Stimulated activated naive B cell treated with anti-CD40 and anti-IgM and Interleukin-4, amounts not matched to agents 10 μg/mL and 1 μg/mL and 100 μg/mL, for 72 hours (primary cell): ENCODE results near the gene LRRTM3.

Source experiments
- ATAC-seq, 2 donors: fragments of 150-1000 bp; cut with Tn5 transposase; replicated peaks; 2 replicates each; pipeline ENCODE4 v1.10.0; 2021; ENCODE audit warnings: moderate library complexity in 1 of 2
- DNase-seq: peaks from one replicate; pipeline ENCODE4 v3.0.0; 2021
- H3K27ac Mint-ChIP-seq: one replicate; pipeline ENCODE4 v1.8.0; 2022; ENCODE audit warnings: mild to moderate bottlenecking, mixed read lengths
- H3K27me3 Mint-ChIP-seq, 2 donors: one replicate each; pipeline ENCODE4 v1.8.0; 2022; ENCODE audit warnings: mixed read lengths in 2 of 2
- H3K36me3 Mint-ChIP-seq, 2 donors: one replicate each; pipeline ENCODE4 v1.8.0; 2022; ENCODE audit warnings: mixed read lengths in 2 of 2, mild to moderate bottlenecking in 1 of 2
- H3K4me1 Mint-ChIP-seq, 2 donors: one replicate each; pipeline ENCODE4 v1.8.0; 2022; ENCODE audit warnings: mixed read lengths in 2 of 2, mild to moderate bottlenecking in 1 of 2
- H3K4me3 Mint-ChIP-seq, 2 donors: one replicate each; pipeline ENCODE4 v1.8.0; 2022; ENCODE audit warnings: mild to moderate bottlenecking in 2 of 2, mixed read lengths in 2 of 2, moderate library complexity in 1 of 2
- H3K9me3 Mint-ChIP-seq, 2 donors: one replicate each; pipeline ENCODE4 v1.8.0; 2022; ENCODE audit warnings: mixed read lengths in 2 of 2, mild to moderate bottlenecking in 1 of 2

LRRTM3 gene

DNA sequence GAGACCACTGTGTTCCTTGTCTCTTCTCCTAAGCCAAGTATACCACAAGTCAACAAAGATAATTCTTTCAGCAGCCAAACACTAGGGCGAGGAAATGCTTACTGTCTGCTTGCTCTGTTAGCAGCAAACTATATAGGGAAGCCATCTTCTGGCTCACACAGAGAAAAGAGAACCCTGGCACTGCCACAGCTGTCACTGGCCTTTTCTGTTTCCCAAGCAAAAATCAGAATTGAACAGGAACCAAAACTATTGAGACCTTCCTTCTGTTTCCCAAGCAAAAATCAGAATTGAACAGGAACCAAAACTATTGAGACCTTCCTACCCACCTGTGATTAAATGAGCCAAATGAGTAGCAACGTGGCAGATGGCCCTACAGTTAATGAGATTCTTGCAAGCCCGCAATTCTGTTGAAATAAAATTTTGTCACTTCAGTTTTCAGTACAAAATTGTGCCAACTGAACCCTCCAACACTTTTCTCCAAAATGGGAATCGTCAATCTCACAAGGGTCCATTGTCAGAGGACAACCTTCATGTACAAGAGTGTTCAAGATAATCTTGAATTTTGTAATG lies 54.5 kb downstream of the LRRTM3 start:
- H3K4me3 Mint-ChIP-seq = no peak overlapping the region
- no peaks in the 10 kb centered on the region for H3K36me3 Mint-ChIP-seq
- no peaks in the 10 kb centered on the region for H3K9me3 Mint-ChIP-seq
- H3K27ac Mint-ChIP-seq = no peak overlapping the region
- no peak for ATAC-seq
- H3K27me3 Mint-ChIP-seq = no peaks in the 10 kb centered on the region
- H3K4me1 Mint-ChIP-seq = no peaks in the 10 kb centered on the region
- no peak for DNase-seq

DNA sequence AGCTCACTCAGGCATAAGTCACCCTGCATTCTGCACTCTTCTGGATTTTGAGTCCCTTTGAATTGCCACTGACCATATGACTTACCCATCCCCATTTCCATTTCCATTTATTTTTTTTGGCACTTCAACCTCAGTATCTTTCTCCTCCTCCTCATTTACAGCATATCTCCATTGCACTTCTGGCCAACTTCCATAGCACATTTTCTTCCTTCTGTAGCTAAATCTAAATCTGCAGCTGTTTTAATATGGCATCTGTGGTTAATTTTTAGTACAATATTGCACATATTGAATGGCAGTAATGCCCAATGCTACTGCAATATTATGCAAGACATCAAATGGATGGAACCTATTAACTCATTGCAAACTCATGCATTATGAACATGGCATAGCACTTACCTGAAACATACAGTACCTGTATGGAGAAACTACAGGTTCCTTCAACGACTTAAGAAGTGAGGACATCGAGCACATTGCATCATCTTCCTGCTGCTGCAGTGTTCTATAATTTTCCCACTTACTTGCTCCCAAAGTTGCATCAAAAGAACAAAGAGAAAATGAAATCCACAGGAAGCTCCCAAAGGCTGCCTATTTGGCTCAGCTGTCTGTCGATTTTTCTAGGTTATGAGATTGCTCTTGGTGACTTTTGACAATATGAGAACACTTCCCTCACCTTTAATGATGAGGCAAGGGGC lies 55.7 kb downstream of the LRRTM3 start:
- ATAC-seq (no peak), DNase-seq (no peak)
- H3K27me3 Mint-ChIP-seq = no peaks in the 10 kb centered on the region
- H3K4me3 Mint-ChIP-seq = no peak overlapping the region
- no peaks in the 10 kb centered on the region for H3K9me3 Mint-ChIP-seq
- H3K36me3 Mint-ChIP-seq = no peaks in the 10 kb centered on the region
- H3K4me1 Mint-ChIP-seq = no peaks in the 10 kb centered on the region
- H3K27ac Mint-ChIP-seq = no peak overlapping the region

DNA sequence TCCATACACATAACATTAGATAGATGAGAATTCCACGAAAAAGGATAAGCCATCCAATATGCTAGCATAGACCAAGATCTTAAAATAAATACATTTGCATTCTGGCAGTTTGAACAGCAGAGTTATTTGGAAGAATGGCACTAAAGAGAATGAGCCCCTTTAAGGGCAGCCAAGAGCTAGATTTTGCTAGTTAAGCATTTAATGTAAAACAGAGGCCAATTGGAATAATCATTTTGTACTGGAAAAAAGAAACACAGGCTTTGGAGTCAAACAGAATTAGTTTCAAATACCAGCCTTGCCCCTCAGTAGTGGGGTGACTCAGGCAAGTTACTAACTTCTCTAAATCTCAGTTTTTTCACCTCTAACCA lies 56.2 kb downstream of the LRRTM3 start:
- Mint-ChIP-seq H3K27ac (no peak overlapping the region), H3K27me3 (no peaks in the 10 kb centered on the region), H3K9me3 (no peaks in the 10 kb centered on the region), H3K36me3 (no peaks in the 10 kb centered on the region), H3K4me3 (no peak overlapping the region), H3K4me1 (no peaks in the 10 kb centered on the region)
- ATAC-seq = no peak
- DNase-seq = no peak

DNA sequence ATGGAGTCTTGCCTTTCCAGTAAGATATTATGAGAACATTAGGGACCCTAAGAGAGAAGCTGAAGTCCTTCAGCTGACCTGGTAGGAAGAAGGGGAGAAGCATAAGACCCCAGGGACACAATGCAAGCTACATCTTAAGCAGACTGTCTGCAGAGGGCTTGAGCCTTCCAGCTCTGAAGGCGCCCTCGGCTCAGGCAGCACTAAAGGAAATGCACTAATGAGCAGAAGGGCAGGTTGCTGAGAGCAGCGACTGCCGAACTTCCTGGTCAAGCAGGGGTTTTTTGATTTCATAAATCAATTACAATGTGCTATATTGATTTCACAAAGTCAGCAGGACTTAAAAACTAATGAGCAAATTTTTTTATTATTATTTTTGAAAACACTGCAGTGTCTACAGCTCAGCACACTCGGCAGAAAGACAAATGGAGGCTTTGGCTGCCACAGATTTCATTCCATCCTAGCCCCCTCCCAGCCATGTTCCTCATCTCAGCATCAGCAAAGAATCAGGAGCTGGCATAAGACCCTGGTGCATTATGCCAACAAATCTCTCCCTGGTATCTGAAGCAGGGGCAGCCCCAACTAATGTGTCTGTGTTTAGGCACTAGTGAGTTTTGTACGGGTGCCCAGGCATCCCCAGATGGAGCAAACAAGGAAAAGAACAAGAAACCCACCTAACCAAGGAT lies 57.1 kb downstream of the LRRTM3 start:
- ATAC-seq (no peak), DNase-seq (no peak)
- H3K36me3 Mint-ChIP-seq = no peaks in the 10 kb centered on the region
- no peak overlapping the region for H3K4me3 Mint-ChIP-seq
- no peaks in the 10 kb centered on the region for H3K4me1 Mint-ChIP-seq
- H3K27ac Mint-ChIP-seq = no peak overlapping the region
- no peaks in the 10 kb centered on the region for H3K9me3 Mint-ChIP-seq
- no peaks in the 10 kb centered on the region for H3K27me3 Mint-ChIP-seq

DNA sequence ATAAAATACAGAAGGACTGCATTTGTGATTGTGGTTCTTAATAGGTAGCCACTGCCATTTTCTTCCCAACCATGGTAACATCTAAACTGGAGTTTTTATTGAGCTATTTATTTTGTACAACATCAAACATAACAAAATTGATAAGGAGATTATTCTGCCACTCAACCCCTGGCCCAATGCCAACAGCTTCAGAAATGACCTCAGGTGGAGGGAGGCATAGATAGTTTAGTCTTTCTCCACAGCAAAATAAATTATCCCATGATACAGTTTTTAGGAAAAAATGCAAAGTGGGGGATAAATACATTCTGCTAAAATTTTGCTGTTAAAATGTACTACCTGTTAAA lies 57.6 kb downstream of the LRRTM3 start:
- DNase-seq (no peak), ATAC-seq (no peak)
- H3K36me3 Mint-ChIP-seq = no peaks in the 10 kb centered on the region
- no peaks in the 10 kb centered on the region for H3K9me3 Mint-ChIP-seq
- no peak overlapping the region for H3K27ac Mint-ChIP-seq
- H3K27me3 Mint-ChIP-seq = no peaks in the 10 kb centered on the region
- no peaks in the 10 kb centered on the region for H3K4me1 Mint-ChIP-seq
- no peak overlapping the region for H3K4me3 Mint-ChIP-seq

DNA sequence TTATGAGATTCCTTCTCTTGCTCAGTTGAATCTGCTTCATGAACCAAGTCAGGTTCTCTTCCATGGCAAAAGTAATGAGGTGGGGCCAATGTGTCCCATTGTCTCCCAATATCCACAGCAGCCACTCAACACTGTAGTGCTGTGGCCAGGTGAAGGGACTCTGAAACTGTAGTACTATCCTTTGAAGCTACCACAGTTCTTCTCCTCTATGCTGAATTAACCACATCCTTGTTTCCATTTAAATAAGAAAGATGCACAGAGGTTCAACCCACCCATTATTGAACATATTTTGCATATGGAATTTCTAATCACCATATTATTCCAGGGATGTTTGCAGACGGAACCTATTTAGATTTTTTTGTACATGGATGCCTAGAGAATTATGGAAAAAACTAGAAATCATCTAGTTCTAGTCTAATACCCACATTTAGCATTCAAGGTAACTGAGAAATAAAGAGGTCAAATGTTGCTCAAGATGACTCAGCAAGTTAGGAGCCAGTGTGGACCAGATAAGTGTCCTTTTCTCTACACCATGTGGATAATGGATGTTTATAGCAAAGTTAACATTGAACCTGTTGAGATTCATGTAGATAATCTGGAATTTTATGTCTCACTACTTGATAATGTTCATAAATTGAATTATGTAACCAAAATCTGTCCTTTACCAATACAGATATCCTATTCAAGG lies 64.5 kb downstream of the LRRTM3 start:
- Mint-ChIP-seq H3K9me3 (no peaks in the 10 kb centered on the region), H3K4me3 (no peak overlapping the region), H3K27ac (no peak overlapping the region), H3K4me1 (no peaks in the 10 kb centered on the region), H3K27me3 (no peaks in the 10 kb centered on the region), H3K36me3 (no peaks in the 10 kb centered on the region)
- DNase-seq = no peak
- no peak for ATAC-seq

DNA sequence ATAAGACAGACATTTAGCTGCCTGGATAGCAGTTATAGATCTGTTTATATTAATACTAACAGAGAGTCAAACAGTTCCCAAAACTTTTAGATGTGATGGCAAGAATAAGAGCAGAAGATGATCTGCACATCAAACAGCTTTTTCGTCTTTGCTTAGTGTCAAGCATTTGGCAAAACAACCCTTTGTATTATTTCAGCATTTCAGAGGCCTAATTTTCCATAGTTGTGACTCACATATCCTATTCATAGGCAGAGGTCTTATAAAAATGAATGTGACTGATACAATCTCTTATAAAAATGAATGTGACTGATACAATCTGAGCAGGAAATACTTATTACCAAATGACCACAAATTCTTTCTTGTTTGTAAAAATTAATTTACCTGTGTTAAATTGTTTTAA lies 71.2 kb downstream of the LRRTM3 start:
- Mint-ChIP-seq H3K27ac (no peak overlapping the region), H3K27me3 (no peaks in the 10 kb centered on the region), H3K4me1 (no peaks in the 10 kb centered on the region), H3K36me3 (no peaks in the 10 kb centered on the region), H3K9me3 (no peaks in the 10 kb centered on the region), H3K4me3 (no peak overlapping the region)
- no peak for DNase-seq
- no peak for ATAC-seq

DNA sequence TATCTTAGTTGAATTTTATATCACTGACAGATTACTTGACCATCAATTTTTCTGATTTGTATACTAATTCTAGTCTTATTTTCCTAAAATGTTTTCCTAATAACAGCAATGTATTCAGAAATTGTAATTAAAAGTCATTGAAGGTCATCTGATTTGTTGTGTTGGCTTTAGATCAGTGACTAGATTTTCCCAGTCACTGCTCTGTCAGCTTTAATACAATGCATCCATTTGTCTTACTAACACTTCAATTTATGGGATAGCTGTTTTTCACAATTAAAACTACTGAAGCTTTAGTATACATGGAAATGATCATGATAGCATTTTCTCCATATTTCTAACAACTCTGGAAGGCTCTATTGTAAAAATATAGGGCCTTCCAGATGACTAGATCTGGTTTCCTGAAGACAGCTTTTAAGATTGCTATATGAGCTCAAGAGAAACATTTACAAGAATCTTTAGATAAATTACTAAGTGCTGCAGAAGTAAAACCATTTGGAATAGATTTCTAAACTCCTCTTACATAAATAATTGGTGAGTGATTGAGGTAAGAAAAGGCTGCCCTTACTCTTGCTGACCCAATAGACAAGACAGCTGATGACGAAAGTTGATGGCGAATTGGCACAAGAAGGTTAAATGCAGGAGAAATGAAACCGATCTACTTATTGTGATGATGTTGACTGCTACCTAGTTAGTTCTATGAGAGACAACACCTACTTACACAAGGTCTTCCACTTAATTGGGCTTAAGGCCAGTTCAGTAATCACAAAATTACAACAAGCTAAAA lies 74.1 kb downstream of the LRRTM3 start:
- Mint-ChIP-seq H3K4me1 (no peaks in the 10 kb centered on the region), H3K9me3 (peaks cover 0 to 3% of the 10 kb centered on the region in 2 donors), H3K27ac (no peak overlapping the region), H3K27me3 (no peaks in the 10 kb centered on the region), H3K4me3 (no peak overlapping the region), H3K36me3 (no peaks in the 10 kb centered on the region)
- DNase-seq (no peak), ATAC-seq (no peak)

DNA sequence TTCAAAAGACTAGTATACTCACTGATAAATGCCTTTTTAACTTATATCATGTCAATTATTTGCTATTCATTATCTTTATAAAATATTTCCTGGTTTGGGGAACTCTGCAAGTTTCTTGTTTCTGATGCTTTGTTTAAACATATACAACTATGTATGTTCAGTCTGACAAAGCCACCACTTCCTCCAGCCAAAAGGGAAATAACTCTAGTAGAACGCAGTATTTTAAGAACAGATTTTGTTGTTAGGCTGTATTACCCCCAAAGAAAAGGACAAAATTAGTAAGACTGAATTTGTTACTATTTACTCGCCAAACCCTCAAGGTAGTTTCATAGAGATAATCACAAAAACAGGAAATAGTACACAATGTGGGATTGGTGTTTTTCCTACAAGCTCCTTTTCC lies 78.9 kb downstream of the LRRTM3 start:
- H3K9me3 Mint-ChIP-seq = peaks cover 0 to 5% of the 10 kb centered on the region in 2 donors
- DNase-seq = no peak
- ATAC-seq = no peak
- no peak overlapping the region for H3K4me3 Mint-ChIP-seq
- H3K36me3 Mint-ChIP-seq = no peaks in the 10 kb centered on the region
- H3K27ac Mint-ChIP-seq = no peak overlapping the region
- no peaks in the 10 kb centered on the region for H3K27me3 Mint-ChIP-seq
- no peaks in the 10 kb centered on the region for H3K4me1 Mint-ChIP-seq

DNA sequence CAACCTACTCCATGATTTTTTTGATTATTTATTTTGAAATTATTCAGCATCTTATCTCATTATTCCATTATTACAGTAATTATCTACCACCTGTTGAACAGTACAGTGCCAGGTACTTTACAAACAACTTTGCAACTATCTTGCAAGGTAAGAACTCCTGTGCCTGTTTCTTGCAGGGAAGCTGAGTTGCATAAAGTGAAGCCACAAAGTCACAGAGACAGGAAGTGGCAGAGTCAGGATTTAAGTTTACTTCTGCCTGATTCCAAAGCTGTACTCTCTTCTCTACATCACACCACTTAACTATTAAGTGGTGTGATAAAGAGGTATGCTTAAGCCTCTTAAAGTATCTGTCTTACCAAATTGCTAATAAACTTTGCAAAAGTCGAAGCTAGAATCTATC lies 80.1 kb downstream of the LRRTM3 start:
- no peak for ATAC-seq
- H3K4me1 Mint-ChIP-seq = no peaks in the 10 kb centered on the region
- peaks cover 0 to 5% of the 10 kb centered on the region in 2 donors for H3K9me3 Mint-ChIP-seq
- DNase-seq = no peak
- H3K27ac Mint-ChIP-seq = no peak overlapping the region
- H3K36me3 Mint-ChIP-seq = no peaks in the 10 kb centered on the region
- H3K27me3 Mint-ChIP-seq = no peaks in the 10 kb centered on the region
- H3K4me3 Mint-ChIP-seq = no peak overlapping the region

DNA sequence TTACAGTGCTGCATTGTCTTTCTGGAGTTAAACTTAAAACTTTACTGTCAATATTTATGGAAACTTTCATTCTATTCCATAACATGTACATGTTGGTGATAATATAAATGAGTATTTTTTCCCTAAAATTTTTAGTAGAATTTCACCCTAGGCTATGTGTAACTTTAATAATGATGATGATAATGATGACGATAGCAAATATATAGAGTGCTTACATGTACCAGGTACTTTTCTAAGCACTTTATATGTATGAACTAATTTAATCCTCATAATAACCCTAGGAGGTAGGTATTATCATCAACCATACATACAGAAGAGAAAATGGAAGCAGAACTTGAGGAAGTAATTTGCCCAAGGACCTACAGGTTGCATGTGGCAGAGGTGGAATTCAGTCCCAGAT lies 85.6 kb downstream of the LRRTM3 start:
- H3K9me3 Mint-ChIP-seq = peaks cover 0 to 3% of the 10 kb centered on the region in 2 donors
- no peaks in the 10 kb centered on the region for H3K4me1 Mint-ChIP-seq
- DNase-seq (no peak), ATAC-seq (no peak)
- H3K36me3 Mint-ChIP-seq = no peaks in the 10 kb centered on the region
- H3K4me3 Mint-ChIP-seq = no peak overlapping the region
- no peak overlapping the region for H3K27ac Mint-ChIP-seq
- H3K27me3 Mint-ChIP-seq = no peaks in the 10 kb centered on the region

DNA sequence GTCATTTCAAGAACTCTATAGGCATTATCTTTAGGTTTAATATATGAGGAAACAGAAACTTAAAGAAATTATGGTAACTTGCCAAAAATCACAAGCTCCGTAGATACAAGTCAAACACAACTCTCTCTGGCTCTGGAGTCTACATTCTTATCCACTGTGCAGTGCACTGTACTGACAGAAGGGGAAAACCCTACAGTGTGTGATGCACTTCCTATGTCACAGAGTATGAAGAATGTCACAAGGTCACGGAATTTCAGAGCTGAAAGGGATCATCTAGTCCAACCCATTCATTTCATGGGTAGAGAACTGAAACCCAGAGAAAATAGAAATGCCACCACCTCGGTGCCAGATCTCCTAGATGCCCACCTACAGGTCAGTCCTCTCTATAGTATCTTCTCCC lies 86.1 kb downstream of the LRRTM3 start:
- H3K9me3 Mint-ChIP-seq = peaks cover 0 to 3% of the 10 kb centered on the region in 2 donors
- no peaks in the 10 kb centered on the region for H3K36me3 Mint-ChIP-seq
- no peaks in the 10 kb centered on the region for H3K4me1 Mint-ChIP-seq
- no peaks in the 10 kb centered on the region for H3K27me3 Mint-ChIP-seq
- no peak overlapping the region for H3K4me3 Mint-ChIP-seq
- H3K27ac Mint-ChIP-seq = no peak overlapping the region
- DNase-seq (no peak), ATAC-seq (no peak)

DNA sequence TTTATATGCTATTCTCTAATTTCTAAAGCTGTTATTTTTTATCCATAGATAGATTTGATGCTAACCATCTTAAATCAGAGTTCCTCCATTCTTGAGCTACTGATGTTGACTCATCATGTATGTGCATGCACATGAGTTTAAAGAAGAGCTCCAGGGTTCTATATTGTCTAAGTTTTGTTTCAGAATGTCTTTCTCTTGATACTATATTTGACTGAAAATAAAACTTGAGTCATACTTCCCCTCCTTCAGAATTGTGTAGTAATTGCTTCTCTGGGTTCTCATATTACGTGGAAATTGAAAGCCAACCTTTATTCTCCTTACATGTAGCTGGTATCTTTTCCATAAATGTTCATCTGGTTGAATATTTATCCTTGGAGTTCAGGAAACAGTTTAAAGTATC lies 89.4 kb downstream of the LRRTM3 start:
- H3K4me3 Mint-ChIP-seq = no peak overlapping the region
- ATAC-seq (no peak), DNase-seq (no peak)
- H3K27me3 Mint-ChIP-seq = no peaks in the 10 kb centered on the region
- H3K27ac Mint-ChIP-seq = no peak overlapping the region
- H3K9me3 Mint-ChIP-seq = peaks cover 3 to 4% of the 10 kb centered on the region in 2 donors
- no peaks in the 10 kb centered on the region for H3K4me1 Mint-ChIP-seq
- no peaks in the 10 kb centered on the region for H3K36me3 Mint-ChIP-seq

DNA sequence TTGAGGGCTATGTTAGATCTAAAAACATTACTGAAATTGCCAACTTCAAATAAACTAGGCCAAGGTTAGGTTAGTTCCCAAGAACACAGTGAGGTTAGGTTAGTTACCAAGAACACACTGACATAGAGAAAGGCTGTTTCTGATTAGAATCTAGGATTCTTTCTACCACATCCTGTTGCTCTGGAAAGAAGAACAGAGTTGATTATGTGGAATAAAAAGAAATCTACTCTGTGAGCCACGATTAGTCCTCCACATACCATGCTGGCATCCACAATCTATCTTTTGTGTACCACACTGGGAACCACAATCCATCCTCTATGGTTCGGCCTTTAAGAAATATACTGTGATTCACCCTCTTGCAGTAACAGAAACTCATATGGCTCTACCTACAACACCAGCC lies 91.4 kb downstream of the LRRTM3 start:
- Mint-ChIP-seq H3K9me3 (peaks cover 3 to 4% of the 10 kb centered on the region in 2 donors), H3K4me3 (no peak overlapping the region), H3K36me3 (no peaks in the 10 kb centered on the region), H3K27ac (no peak overlapping the region), H3K4me1 (no peaks in the 10 kb centered on the region), H3K27me3 (no peaks in the 10 kb centered on the region)
- no peak for ATAC-seq
- DNase-seq = no peak
